AG10803 (cell line): ENCODE data around the gene IL17C.

Source experiments
- DNase-seq: peaks from one replicate; pipeline ENCODE4 v3.0.0; 2010; ENCODE audit warnings: low read depth
- H3K4me3 ChIP-seq: 2 replicates; pipeline ENCODE4 v1.5.1; 2011; ENCODE audit warnings: mild to moderate bottlenecking, low read length, control low read depth
- CTCF ChIP-seq: conservative IDR thresholded peaks from 2 replicates; pipeline ENCODE4 v1.5.1; 2011; ENCODE audit warnings: mild to moderate bottlenecking, low read length, control low read depth, inconsistent platforms

Gene IL17C

GRCh38 chr16:88687254-88687576, 48.8 kb downstream of the IL17C start:
- H3K4me3 ChIP-seq: no peak overlapping the region
- DNase-seq: no peak
- TF ChIP-seq CTCF: no peak

GRCh38 chr16:88687676-88688012, 49.3 kb downstream of the IL17C start:
- DNase-seq: no peak
- no peak for TF ChIP-seq CTCF
- H3K4me3 ChIP-seq: no peak overlapping the region

DNA sequence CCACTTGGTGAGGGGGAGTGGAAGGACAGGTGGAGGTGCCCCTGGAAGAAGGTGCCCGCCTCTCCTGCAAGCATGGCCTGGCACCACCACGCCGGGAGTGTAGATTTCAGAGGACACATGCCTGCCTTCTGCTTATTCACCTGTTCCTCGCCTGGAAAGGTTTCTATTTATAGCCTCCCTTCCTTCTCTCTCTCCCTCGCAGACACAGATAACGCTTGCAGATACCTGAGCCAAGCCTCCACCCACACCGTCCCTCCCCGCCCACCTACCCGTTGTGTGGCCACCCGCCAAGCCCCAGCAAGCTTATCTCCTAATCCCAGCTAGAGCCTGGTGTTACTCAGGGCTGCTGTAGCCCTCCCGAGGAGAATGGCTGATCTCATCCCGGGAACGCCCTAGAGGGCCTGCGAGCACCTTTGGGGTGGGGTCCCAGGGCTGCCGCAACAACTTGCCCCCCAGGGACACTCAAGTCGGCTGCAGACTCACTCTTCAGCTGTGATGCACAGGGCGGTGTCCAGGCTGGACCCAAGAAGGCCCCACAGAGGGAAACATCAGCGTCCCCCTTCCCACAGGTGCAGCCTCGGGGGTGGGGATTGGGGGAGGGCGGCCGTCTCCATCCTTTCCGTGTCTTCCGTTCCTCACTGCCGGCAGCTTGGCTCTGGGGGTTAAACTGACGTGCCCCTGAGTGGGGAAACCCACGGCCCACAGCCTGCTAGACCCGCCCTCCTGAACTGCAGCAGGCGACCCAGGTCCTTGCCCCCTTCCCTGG, 49.8 kb downstream of the IL17C start:
- no peak for DNase-seq

More for the DNA sequence above, 49.8 kb downstream of the IL17C start:
- H3K4me3 ChIP-seq: no peak overlapping the region
- no peak for TF ChIP-seq CTCF
